H9 (cell line): ENCODE measurements around the gene TMEM9. TPM values are rescaled to one million over a fixed set of nuclear protein-coding genes. Genes with fewer than 3 reads are reported as not detected.

Source experiments
- DNase-seq: peaks from one replicate; pipeline ENCODE4 v3.0.0-alpha.2; 2017
- H2AFZ ChIP-seq: one replicate; pipeline ENCODE4 v1.6.1; 2013; ENCODE audit warnings: mild to moderate bottlenecking, low read length, control low read depth, moderate library complexity
- H2AK5ac ChIP-seq: 2 replicates; pipeline ENCODE4 v1.6.1; 2013; ENCODE audit warnings: low read length, control low read depth, mixed read lengths; ENCODE audit not compliant: insufficient read length
- H2BK120ac ChIP-seq: one replicate; pipeline ENCODE4 v1.6.1; 2013; ENCODE audit warnings: low read depth, mild to moderate bottlenecking, low read length, control low read depth, inconsistent platforms; ENCODE audit not compliant: poor library complexity, severe bottlenecking
- H2BK12ac ChIP-seq: 2 replicates; pipeline ENCODE4 v1.6.1; 2013; ENCODE audit warnings: low read length, control low read depth, mixed read lengths, low read depth; ENCODE audit not compliant: insufficient read length
- H2BK15ac ChIP-seq: 2 replicates; pipeline ENCODE4 v1.6.1; 2013; ENCODE audit warnings: low read depth, low read length, control low read depth
- H2BK20ac ChIP-seq: one replicate; pipeline ENCODE4 v1.6.1; 2013; ENCODE audit warnings: low read depth, mild to moderate bottlenecking, low read length, control low read depth, inconsistent platforms; ENCODE audit not compliant: poor library complexity, severe bottlenecking
- H2BK5ac ChIP-seq: 2 replicates; pipeline ENCODE4 v1.6.1; 2013; ENCODE audit warnings: low read length, control low read depth, mixed read lengths; ENCODE audit not compliant: insufficient read length
- H3K14ac ChIP-seq: 2 replicates; pipeline ENCODE4 v1.6.1; 2013; ENCODE audit warnings: low read length, control low read depth; ENCODE audit not compliant: insufficient read depth
- H3K18ac ChIP-seq: 2 replicates; pipeline ENCODE4 v1.6.1; 2013; ENCODE audit warnings: low read depth, mild to moderate bottlenecking, mixed read lengths, low read length, control low read depth; ENCODE audit not compliant: insufficient read length
- H3K23ac ChIP-seq: 2 replicates; pipeline ENCODE4 v1.6.1; 2013; ENCODE audit warnings: low read length, control low read depth, mixed read lengths, low read depth; ENCODE audit not compliant: insufficient read length
- H3K23me2 ChIP-seq: 2 replicates; pipeline ENCODE4 v1.6.1; 2013; ENCODE audit warnings: low read depth, mild to moderate bottlenecking, mixed read lengths, low read length, control low read depth; ENCODE audit not compliant: insufficient read length, poor library complexity, severe bottlenecking
- H3K27ac ChIP-seq: 2 replicates; pipeline ENCODE4 v1.5.1; 2013; ENCODE audit warnings: low read length, control low read depth, mixed read lengths, low read depth; ENCODE audit not compliant: insufficient read length
- H3K27me3 ChIP-seq: 2 replicates; pipeline ENCODE4 v1.6.1; 2013; ENCODE audit warnings: low read length, control low read depth, inconsistent platforms; ENCODE audit not compliant: insufficient read depth
- H3K4ac ChIP-seq: 2 replicates; pipeline ENCODE4 v1.6.1; 2013; ENCODE audit warnings: low read depth, mild to moderate bottlenecking, control low read depth, inconsistent platforms, low read length, moderate library complexity
- H3K4me1 ChIP-seq: 2 replicates; pipeline ENCODE4 v1.6.1; 2013; ENCODE audit warnings: low read length, control low read depth, inconsistent platforms; ENCODE audit not compliant: insufficient read depth
- H3K4me2 ChIP-seq: 2 replicates; pipeline ENCODE4 v1.6.1; 2013; ENCODE audit warnings: low read length, control low read depth, mixed read lengths; ENCODE audit not compliant: insufficient read length, insufficient read depth
- H3K56ac ChIP-seq: 2 replicates; pipeline ENCODE4 v1.6.1; 2013; ENCODE audit warnings: low read depth, mild to moderate bottlenecking, mixed read lengths, low read length, control low read depth; ENCODE audit not compliant: insufficient read length
- H3K79me1 ChIP-seq: 2 replicates; pipeline ENCODE4 v1.6.1; 2013; ENCODE audit warnings: low read depth, mild to moderate bottlenecking, moderate library complexity, low read length, control low read depth, inconsistent platforms; ENCODE audit not compliant: insufficient read depth, poor library complexity, severe bottlenecking
- H3K79me2 ChIP-seq: 2 replicates; pipeline ENCODE4 v1.6.1; 2013; ENCODE audit warnings: low read length, control low read depth, inconsistent platforms; ENCODE audit not compliant: insufficient read depth
- H3K9ac ChIP-seq: 2 replicates; pipeline ENCODE4 v1.6.1; 2013; ENCODE audit warnings: low read length, control low read depth, mixed read lengths; ENCODE audit not compliant: insufficient read length; ENCODE audit errors: extremely low read depth
- H3K9me3 ChIP-seq: one replicate; pipeline ENCODE4 v1.6.1; 2013; ENCODE audit warnings: low read depth, low read length, inconsistent platforms; ENCODE audit not compliant: control insufficient read depth
- H3T11ph ChIP-seq: one replicate; pipeline ENCODE4 v1.6.1; 2013; ENCODE audit warnings: mild to moderate bottlenecking, low read length, control low read depth, inconsistent platforms
- H4K20me1 ChIP-seq: one replicate; pipeline ENCODE4 v1.6.1; 2013; ENCODE audit not compliant: control insufficient read depth, insufficient read length, insufficient read depth
- H4K5ac ChIP-seq: 2 replicates; pipeline ENCODE4 v1.6.1; 2013; ENCODE audit warnings: low read depth, mild to moderate bottlenecking, mixed read lengths, low read length, control low read depth; ENCODE audit not compliant: insufficient read length
- H4K8ac ChIP-seq: replicated peaks from 2 replicates; pipeline ENCODE4 v1.6.1; 2013; ENCODE audit warnings: low read length, control low read depth, mixed read lengths, low read depth; ENCODE audit not compliant: insufficient read length
- H4K91ac ChIP-seq: 2 replicates; pipeline ENCODE4 v1.6.1; 2013; ENCODE audit warnings: low read depth, mild to moderate bottlenecking, moderate library complexity, mixed read lengths, low read length, control low read depth; ENCODE audit not compliant: insufficient read length
- H3K27ac Mint-ChIP-seq, 3 experiments: 2 replicates in 2 of 3; 3 replicates in 1 of 3; pipeline ENCODE4 v1.8.0; 2020 to 2021; ENCODE audit warnings: mixed read lengths in 3 of 3, mild to moderate bottlenecking in 1 of 3, moderate library complexity in 1 of 3
- H3K27me3 Mint-ChIP-seq: 2 replicates; pipeline ENCODE4 v1.8.0; 2021; ENCODE audit warnings: low read depth, mild to moderate bottlenecking, moderate library complexity, mixed read lengths
- H3K36me3 Mint-ChIP-seq, 3 experiments: 2 replicates in 2 of 3; 3 replicates in 1 of 3; pipeline ENCODE4 v1.8.0; 2020 to 2021; ENCODE audit warnings: low read depth in 3 of 3, mixed read lengths in 3 of 3; ENCODE audit not compliant: insufficient read depth in 1 of 3
- H3K4me1 Mint-ChIP-seq, 2 experiments: 2 replicates each; pipeline ENCODE4 v1.8.0; 2020; ENCODE audit warnings: mixed read lengths in 2 of 2
- H3K4me3 Mint-ChIP-seq, 2 experiments: 2 replicates in 1 of 2; 3 replicates in 1 of 2; pipeline ENCODE4 v1.8.0; 2020 to 2021; ENCODE audit warnings: mild to moderate bottlenecking in 2 of 2, mixed read lengths in 2 of 2, moderate library complexity in 1 of 2
- H3K9me3 Mint-ChIP-seq, 2 experiments: 2 replicates in 1 of 2; 3 replicates in 1 of 2; pipeline ENCODE4 v1.8.0; 2020; ENCODE audit warnings: mild to moderate bottlenecking in 2 of 2, mixed read lengths in 2 of 2, moderate library complexity in 1 of 2
- CTCF ChIP-seq: fragments of 200-600 bp; sonication (generic); conservative IDR thresholded peaks from 3 replicates; pipeline ENCODE4 v1.8.0; 2021; ENCODE audit warnings: antibody characterized with exemption, mild to moderate bottlenecking
- WGBS: extraction: QIAGEN DNeasy Blood & Tissue Kit; methylation state at CpG from one replicate; pipeline ENCODE4 v1.1.7; 2013; ENCODE audit warnings: missing lambda C conversion rate, low lambda C conversion rate, mixed read lengths; ENCODE audit not compliant: insufficient read length; ENCODE audit errors: extremely low coverage; 5-methylcytosine and 5-hydroxymethylcytosine counted together
- total RNA-seq: library from RNA; stranded (reverse); gene quantifications from 2 replicates; pipeline ENCODE4 v1.2.1, GENCODE V29; 2021

The TMEM9 gene
- total RNA-seq, 1 experiment from 2014 or later, result 93.4 TPM

DNA sequence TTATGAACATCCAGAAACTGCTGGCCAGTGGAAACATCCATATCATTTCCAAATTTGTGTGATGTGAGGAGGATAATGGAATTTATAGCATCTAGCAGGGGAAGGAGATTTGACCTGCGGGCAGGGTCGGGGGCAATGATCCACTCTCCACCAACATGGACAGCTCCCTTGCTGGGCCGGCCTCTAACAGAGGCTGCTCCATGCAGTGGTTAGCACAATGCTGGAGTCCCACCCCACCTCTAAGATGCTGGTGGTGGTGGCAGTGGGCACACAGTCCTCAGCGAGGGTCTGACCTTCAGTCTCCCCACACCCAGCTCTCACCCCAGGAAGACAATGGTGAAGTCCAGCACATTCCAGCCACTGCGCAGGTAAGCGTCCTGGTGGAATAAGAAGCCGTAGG, 60.7 kb downstream of the TMEM9 start:
- H3K4me1 Mint-ChIP-seq, result peaks cover 8 to 14% of the 10 kb centered on the region in 2 experiments
- H3K79me2 ChIP-seq, result no peaks in the 10 kb centered on the region
- no peak overlapping the region for H3K4me3 Mint-ChIP-seq
- H3K27me3 Mint-ChIP-seq, result peaks cover 3% of the 10 kb centered on the region
- no peak overlapping the region for H2BK15ac ChIP-seq
- no peak overlapping the region for H3K9ac ChIP-seq
- H3K4ac ChIP-seq, result no peak overlapping the region
- no peak for TF ChIP-seq CTCF
- H2BK5ac ChIP-seq, result no peak overlapping the region
- H3T11ph ChIP-seq, result no peak overlapping the region
- H3K36me3 Mint-ChIP-seq, result no peaks in the 10 kb centered on the region
- H2AFZ ChIP-seq, result no peak overlapping the region
- H3K23me2 ChIP-seq, result no peaks in the 10 kb centered on the region
- H3K14ac ChIP-seq, result no peak overlapping the region
- WGBS, result no CpG with 5 or more reads among the region's 7 CpGs
- no peak overlapping the region for H2BK12ac ChIP-seq
- no peak overlapping the region for H3K23ac ChIP-seq
- H3K4me2 ChIP-seq, result no peak overlapping the region
- no peak overlapping the region for H2AK5ac ChIP-seq
- H4K5ac ChIP-seq, result no peak overlapping the region
- no peak overlapping the region for H3K27ac Mint-ChIP-seq
- H3K56ac ChIP-seq, result no peak overlapping the region
- H3K27ac ChIP-seq, result no peak overlapping the region
- H4K91ac ChIP-seq, result no peak overlapping the region
- no peaks in the 10 kb centered on the region for H3K79me1 ChIP-seq
- H3K18ac ChIP-seq, result no peak overlapping the region
- H2BK20ac ChIP-seq, result no peak overlapping the region
- no peaks in the 10 kb centered on the region for H3K9me3 Mint-ChIP-seq
- H3K27me3 ChIP-seq, result no peaks in the 10 kb centered on the region; the same call in 1 of the 2 replicates
- no peaks in the 10 kb centered on the region for H4K20me1 ChIP-seq
- H3K9me3 ChIP-seq, result no peaks in the 10 kb centered on the region
- DNase-seq, result no peak
- no peak overlapping the region for H4K8ac ChIP-seq
- no peaks in the 10 kb centered on the region for H3K4me1 ChIP-seq
- H2BK120ac ChIP-seq, result no peak overlapping the region
